ENCODE measurements around the gene B4GALT6.
A peak's percentile ranks its signal among the peaks of the same experiment; 100 is the strongest.

The B4GALT6 gene

GRCh38 chr18:31688606-31689005 is 4.2 kb upstream of the B4GALT6 start:
- DNase-seq (ENCODE audit: low read depth in 2 of 2), result no peak

DNA sequence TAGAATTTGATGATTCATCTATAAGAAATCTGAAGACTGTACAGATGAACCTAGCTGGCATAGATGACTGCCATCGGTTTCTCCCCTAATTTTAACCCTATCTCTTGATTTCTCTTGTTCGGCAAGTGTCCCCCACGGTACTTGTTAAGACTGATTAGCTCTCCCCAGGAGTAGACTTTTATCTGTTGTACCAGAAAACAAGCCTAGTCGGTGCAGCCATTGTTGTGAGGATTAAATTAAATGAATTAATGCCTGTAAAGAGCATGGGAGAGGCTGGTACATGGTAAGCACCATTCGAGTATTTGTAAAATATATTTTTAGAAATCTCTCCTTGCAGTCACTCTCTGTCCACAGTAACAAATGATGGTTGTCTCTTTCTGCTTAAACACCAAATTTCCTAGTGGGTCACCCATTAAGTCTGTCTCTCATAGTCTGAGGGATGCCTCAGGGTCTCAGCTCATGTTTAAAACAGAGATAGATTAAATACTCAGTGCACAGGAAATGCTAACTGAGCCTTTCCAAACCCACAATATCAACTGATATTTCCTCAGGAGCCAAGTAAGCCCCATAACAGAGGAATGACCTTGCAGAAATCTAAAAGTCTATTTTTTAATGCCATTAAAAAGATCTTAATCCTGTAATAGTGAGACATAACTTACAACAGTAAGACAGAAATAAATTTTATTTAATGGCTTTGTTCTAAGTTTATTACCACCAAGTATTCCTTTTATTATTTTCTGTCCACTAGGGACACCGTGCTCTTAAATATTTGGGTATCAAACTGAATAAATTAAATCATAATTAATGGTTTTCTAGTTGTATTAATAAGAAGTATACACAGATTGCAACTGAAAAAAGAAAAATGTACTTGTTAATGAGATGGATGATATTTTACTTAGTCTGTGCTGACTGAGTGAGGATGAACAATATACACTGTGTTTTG is 2.9 kb upstream of the B4GALT6 start:
- DNase-seq (ENCODE audit: low read depth in 2 of 2), result no peak

- DNase-seq (ENCODE audit: low read depth in 2 of 2), result no peak
These were observed 2.2 kb upstream of the B4GALT6 start for GRCh38 chr18:31686572-31686971.

- peak in 1 of 2 donors; percentile 9 for DNase-seq (ENCODE audit: low read depth in 2 of 2)
These were observed 1.0 kb upstream of the B4GALT6 start for GRCh38 chr18:31685097-31686082.

DNA sequence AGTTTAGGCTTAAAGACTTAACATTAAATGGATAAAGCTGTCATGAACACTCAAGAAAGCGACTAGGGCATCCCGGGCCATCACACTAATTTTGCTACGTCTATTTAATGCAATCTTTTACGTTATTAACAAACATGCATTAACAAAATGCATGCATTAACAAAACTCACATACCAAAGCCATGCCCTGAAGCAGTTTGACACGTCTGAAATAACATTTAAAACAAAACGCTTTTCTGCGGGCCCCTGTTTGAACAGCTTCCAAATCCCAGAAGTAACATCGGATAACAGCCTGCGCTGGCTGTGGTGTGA is 458 bp downstream of the B4GALT6 start:
- DNase-seq (ENCODE audit: low read depth in 2 of 2), result no peak

- DNase-seq (ENCODE audit: low read depth in 2 of 2), result no peak
These were observed 1.3 kb downstream of the B4GALT6 start for GRCh38 chr18:31683106-31683505.

DNA sequence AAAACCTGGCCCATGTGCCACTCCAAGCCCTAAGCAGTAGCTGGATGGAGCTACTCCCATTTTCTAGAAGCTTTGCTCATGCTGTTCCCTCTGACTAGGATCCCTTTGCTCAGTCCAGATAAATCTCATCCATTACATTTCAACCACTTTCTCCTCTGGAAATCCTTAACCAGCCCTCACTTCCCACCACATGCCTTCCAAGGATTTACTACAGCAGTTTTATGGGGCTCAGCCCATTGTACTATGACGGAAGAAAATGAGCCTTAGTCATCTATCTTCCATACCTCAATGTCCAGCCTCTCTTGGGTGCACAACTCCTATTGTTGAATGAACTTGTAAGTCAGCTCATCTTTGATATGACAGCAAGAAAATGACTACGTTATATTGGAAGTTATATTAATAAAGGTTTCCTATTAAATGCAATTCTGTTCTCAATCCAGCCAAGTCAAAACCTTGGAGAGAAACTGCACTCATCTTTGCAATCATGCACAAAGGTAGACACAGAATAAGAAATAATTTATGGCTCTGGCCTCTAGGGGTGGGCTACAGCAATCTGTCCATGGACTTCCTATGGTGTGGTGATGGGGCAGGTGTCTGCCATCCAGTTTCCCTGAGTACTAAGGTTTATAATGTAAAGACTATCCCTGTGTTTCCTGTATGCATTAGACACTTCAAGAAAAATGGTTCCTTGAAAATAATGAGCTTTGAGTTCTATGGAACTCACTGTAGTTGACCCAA is 3.4 kb downstream of the B4GALT6 start:
- DNase-seq (ENCODE audit: low read depth in 2 of 2), result no peak

DNA sequence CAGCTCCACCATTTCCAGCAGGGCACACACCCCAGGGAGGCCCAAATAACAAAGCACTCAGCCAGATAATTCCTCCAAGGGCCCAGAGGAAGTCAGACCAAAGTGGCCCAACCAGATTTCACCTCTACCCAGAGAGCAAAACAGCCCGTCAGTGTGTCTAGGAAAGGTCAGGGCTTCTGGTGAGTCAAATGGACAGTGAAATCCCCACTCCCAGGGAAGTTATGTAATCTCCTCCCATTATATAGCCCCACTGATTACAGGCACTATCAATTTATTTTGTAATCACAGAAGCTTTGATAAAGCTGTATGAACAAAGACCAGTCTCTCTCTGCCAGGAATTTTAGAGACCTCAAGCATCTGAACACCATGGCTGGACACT is 4.0 kb downstream of the B4GALT6 start:
- DNase-seq (ENCODE audit: low read depth in 2 of 2), result no peak

DNA sequence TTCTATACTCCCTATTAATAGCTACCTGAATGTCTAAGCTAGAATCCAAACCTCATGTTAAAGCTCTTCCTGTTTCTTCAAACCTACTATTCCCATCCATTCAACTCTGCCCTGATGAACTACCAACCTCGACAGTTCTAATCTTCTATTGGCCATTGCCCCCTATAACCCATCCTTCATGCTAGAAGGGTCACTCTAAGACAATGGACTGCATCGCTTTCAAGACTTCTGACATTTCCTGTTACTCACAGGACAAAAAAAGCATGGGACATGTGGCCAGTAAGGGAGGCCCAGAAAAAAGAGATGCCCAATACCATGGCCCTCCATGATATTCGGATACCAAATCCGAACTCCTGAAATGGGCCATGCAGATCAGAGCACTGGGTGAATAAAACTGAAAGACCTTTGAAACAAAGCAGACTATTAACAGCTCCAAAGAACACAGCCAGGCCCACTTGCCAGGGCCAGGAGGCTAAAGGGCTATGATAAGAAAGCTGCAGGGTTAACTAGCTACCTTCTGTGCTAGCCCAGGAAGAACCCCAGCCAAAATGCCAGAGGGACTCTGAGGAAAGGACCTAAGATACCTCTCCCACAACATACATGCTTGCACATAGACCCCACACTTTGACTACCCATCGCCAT is 4.5 kb downstream of the B4GALT6 start:
- no peak for DNase-seq (ENCODE audit: low read depth in 2 of 2)

GRCh38 chr18:31679133-31679742 is 5.1 kb downstream of the B4GALT6 start:
- DNase-seq (ENCODE audit: low read depth in 2 of 2), result no peak

GRCh38 chr18:31678425-31678824 is 6.0 kb downstream of the B4GALT6 start:
- no peak for DNase-seq (ENCODE audit: low read depth in 2 of 2)

DNA sequence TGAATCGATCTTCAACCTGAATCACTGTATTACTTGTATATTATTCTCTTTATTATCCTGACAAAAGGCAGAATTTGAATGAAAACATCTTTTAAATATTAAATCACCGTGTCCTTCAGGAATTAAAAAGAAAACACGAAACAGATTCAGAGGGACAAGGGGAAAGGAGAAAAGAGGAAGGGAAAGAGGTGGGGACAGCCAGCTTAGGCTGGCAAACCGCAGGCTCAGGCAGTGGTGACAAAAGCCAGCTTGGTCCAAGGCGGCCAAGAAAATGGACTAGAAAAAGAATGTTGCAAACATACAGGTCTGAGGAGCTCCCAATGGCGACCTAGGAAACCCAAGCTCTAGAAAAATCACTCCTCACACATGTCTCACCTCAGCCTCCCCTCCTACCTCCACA is 6.8 kb downstream of the B4GALT6 start:
- no peak for DNase-seq (ENCODE audit: low read depth in 2 of 2)

DNA sequence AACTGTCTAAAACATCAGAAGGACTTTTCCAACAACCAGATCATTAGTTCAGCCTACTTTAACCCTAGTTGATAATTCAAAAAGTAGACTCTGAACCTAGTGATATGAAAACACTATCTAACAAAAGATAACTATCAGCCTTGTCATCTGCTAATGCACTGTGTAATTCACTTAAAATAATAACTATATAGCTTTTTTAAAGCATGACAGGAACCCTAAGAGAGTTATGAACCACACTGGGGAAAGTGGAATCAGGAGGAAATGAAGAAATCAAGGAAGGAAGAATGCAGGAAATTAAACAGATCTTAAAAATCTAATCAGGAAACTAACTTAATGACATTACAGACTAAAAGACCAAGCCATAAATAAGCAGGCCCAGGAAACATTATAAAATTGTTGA is 9.0 kb downstream of the B4GALT6 start:
- DNase-seq (ENCODE audit: low read depth in 2 of 2), result no peak

- DNase-seq (ENCODE audit: low read depth in 2 of 2), result no peak
These were observed 11.7 kb downstream of the B4GALT6 start for GRCh38 chr18:31672628-31673135.

- no peak for DNase-seq (ENCODE audit: low read depth in 2 of 2)
These were observed 12.4 kb downstream of the B4GALT6 start for GRCh38 chr18:31671951-31672350.

- no peak for DNase-seq (ENCODE audit: low read depth in 2 of 2)
These were observed 14.8 kb downstream of the B4GALT6 start for GRCh38 chr18:31669541-31669940.

DNA sequence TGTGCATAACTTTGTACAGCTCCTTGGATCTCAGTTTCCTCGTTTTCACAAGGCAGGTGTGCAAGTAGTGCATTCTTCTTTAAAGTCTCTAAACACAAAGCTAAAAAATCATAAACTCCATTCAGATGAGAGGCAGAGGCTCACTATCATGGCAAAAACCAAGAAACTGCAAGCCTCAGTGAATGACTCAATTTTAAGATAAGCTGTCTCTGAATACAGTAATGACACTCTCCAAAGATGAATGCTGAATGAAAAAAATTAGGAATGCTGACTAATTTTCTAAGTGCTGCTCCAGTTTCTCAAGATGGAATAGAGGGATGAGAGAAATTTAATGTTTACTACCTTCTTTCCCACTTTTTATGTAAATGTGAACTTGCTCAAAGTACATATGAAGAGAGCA is 17.2 kb downstream of the B4GALT6 start:
- no peak for DNase-seq (ENCODE audit: low read depth in 2 of 2)

GRCh38 chr18:31666055-31666454 is 18.3 kb downstream of the B4GALT6 start:
- no peak for DNase-seq (ENCODE audit: low read depth in 2 of 2)

DNA sequence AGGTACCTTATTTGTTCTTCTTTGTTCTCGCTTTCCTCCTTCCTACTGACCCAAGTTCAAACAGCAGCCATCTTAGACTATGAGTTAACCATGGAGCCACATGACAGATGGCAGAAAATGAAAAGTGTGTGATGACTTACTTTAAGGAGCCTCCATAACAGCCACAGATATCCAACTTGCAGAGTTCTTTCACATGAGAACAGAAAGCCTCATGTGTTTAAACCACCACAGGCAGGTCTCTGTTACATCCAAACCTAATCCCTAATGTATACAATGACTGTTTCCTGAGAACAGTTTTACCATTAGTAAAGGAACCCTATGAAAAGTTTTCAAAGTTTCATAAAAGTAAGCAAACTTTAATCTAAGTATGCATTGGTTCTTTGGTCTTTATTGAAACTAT is 20.3 kb downstream of the B4GALT6 start:
- no peak for DNase-seq (ENCODE audit: low read depth in 2 of 2)

GRCh38 chr18:31661965-31662364 is 22.4 kb downstream of the B4GALT6 start:
- no peak for DNase-seq (ENCODE audit: low read depth in 2 of 2)

DNA sequence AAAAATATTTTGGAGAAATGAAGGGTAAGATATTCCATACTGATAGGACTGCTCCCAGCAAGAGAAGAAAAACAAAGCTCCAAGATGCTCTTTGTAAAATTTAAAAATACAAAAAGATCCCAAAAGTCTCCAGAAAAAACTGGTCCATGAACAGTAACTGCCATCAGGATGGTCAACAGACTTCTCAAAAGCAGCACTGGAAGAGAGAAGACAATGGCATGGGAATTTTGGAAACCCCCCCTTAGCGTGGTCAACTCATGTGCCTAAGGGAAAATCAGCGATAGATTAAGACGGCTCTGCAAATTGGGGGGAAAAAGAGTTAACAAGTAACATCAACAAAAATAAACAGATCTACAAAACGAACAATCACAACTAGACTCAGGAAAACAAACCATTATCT is 23.6 kb downstream of the B4GALT6 start:
- no peak for DNase-seq (ENCODE audit: low read depth in 2 of 2)
